ENCODE results near the gene MRC2. TPM values are rescaled to one million over a fixed set of nuclear protein-coding genes. Genes with fewer than 3 reads are reported as not detected.

The MRC2 gene
- total RNA-seq, 1 donor from 2014 or later, result 18.1 TPM

- intact Hi-C loops (cut with micrococcal nuclease), result no loop called here
- DNase-seq (no peak), ATAC-seq (no peak)
Observed at GRCh38 chr17:62724398-62725146, 97.1 kb downstream of the MRC2 start.

- DNase-seq (no peak), ATAC-seq (no peak)
- intact Hi-C loops (cut with micrococcal nuclease), result no loop called here
Observed at GRCh38 chr17:62725791-62726249, 98.3 kb downstream of the MRC2 start.

GRCh38 chr17:62727916-62728672 lies 100.6 kb downstream of the MRC2 start:
- DNase-seq (no peak), ATAC-seq (no peak)
- intact Hi-C loops (cut with micrococcal nuclease), result no loop called here

GRCh38 chr17:62732125-62732524 lies 104.7 kb downstream of the MRC2 start:
- ATAC-seq, result no peak
- intact Hi-C loops (cut with micrococcal nuclease), result no loop called here

GRCh38 chr17:62735044-62735651 lies 107.7 kb downstream of the MRC2 start:
- DNase-seq, result no peak
- no peak for ATAC-seq
- intact Hi-C loops (cut with micrococcal nuclease), result no loop called here

More at GRCh38 chr17:62732125-62732524, 104.7 kb downstream of the MRC2 start:
- DNase-seq, result no peak

GRCh38 chr17:62737513-62737912 lies 110.0 kb downstream of the MRC2 start:
- ATAC-seq, result no peak
- DNase-seq, result no peak
- intact Hi-C loops (cut with micrococcal nuclease), result no loop called here

- no peak for DNase-seq
- no peak for ATAC-seq
- intact Hi-C loops (cut with micrococcal nuclease), result no loop called here
Observed at GRCh38 chr17:62738281-62738680, 110.8 kb downstream of the MRC2 start.

GRCh38 chr17:62739645-62740388 lies 112.3 kb downstream of the MRC2 start:
- intact Hi-C loops (cut with micrococcal nuclease), result no loop called here
- ATAC-seq, result peak; percentile 71
- DNase-seq, result no peak

- ATAC-seq (no peak), DNase-seq (no peak)
- intact Hi-C loops (cut with micrococcal nuclease), result no loop called here
Observed at GRCh38 chr17:62741290-62741689, 113.8 kb downstream of the MRC2 start.

Other genes starting within 250 kb of the MRC2 start
- gene EFCAB3, start 247.1 kb upstream of the MRC2 start, total RNA-seq, result not detected
- 17.8 TPM for gene METTL2A, start 203.8 kb upstream of the MRC2 start, total RNA-seq
- gene TLK2, start 148.8 kb upstream of the MRC2 start, total RNA-seq, result 29.5 TPM
- not detected for gene MARCHF10, start 180.6 kb downstream of the MRC2 start, total RNA-seq

Data from left ventricle myocardium superior (tissue), 1 donor.